Peyer's patch (tissue), 4 donors: Measurements from ENCODE around the gene UTRN.

Source experiments
- CTCF ChIP-seq, 6 experiments: fragments of 450-650 bp in 4 of 6; fragments of 200-600 bp in 2 of 6; sonication (generic) in 1 of 6; IDR thresholded peaks; one replicate each; pipeline ENCODE4 v1.5.1; 2017 to 2019; ENCODE audit warnings: antibody characterized with exemption in 6 of 6, mild to moderate bottlenecking in 3 of 6, moderate library complexity in 1 of 6
- POLR2A ChIP-seq, 2 donors: fragments of 450-650 bp; IDR thresholded peaks; one replicate each; pipeline ENCODE4 v1.5.1; 2017; ENCODE audit warnings: antibody characterized with exemption in 2 of 2, mild to moderate bottlenecking in 2 of 2, moderate library complexity in 2 of 2

GRCh38 chr6:144248476-144249301 is 36.4 kb upstream of the UTRN start:
- TF ChIP-seq CTCF (IDR thresholded peaks at IDR 0.05) (no peak), POLR2A (IDR thresholded peaks at IDR 0.05) (no peak)
